CD14-positive monocyte (primary cell): ENCODE data around the gene GLCE. TPM values are rescaled to one million over a fixed set of nuclear protein-coding genes. Genes with fewer than 3 reads are reported as not detected.

Source experiments
- DNase-seq, 3 donors: peaks; one replicate each; pipeline ENCODE4 v3.0.0-alpha.2; 2011 to 2022
- H2AFZ ChIP-seq: 2 replicates; pipeline ENCODE4 v1.6.0; 2012; ENCODE audit warnings: mild to moderate bottlenecking, low read depth, low read length, inconsistent platforms; ENCODE audit not compliant: insufficient read depth, poor library complexity, severe bottlenecking
- H3K27ac ChIP-seq, 2 donors: 1 replicate in 1 of 2; 2 replicates in 1 of 2; pipeline ENCODE4 v1.5.1; 2012 to 2013; ENCODE audit warnings: low read length in 2 of 2, control low read depth in 1 of 2, inconsistent platforms in 1 of 2, low read depth in 1 of 2, mild to moderate bottlenecking in 1 of 2
- H3K27me3 ChIP-seq, 2 donors: one replicate each; pipeline versions ENCODE4 v1.6.0 to v1.6.1; 2011 to 2013; ENCODE audit warnings: low read length in 2 of 2; ENCODE audit not compliant: control insufficient read depth in 2 of 2, insufficient read depth in 2 of 2
- H3K36me3 ChIP-seq, 2 donors: replicated peaks in 1 of 2; 1 replicate in 1 of 2; 2 replicates in 1 of 2; pipeline versions ENCODE4 v1.5.1 to v1.6.1; 2012 to 2013; ENCODE audit warnings: low read length in 2 of 2, control low read depth in 1 of 2, inconsistent platforms in 1 of 2, mild to moderate bottlenecking in 1 of 2; ENCODE audit not compliant: insufficient read depth in 2 of 2, control insufficient read depth in 1 of 2
- H3K4me1 ChIP-seq, 2 donors: 1 replicate in 1 of 2; 2 replicates in 1 of 2; pipeline versions ENCODE4 v1.5.1 to v1.6.1; 2012 to 2013; ENCODE audit warnings: low read length in 2 of 2, control low read depth in 1 of 2, inconsistent platforms in 1 of 2, mild to moderate bottlenecking in 1 of 2, moderate library complexity in 1 of 2; ENCODE audit not compliant: insufficient read depth in 2 of 2, control insufficient read depth in 1 of 2
- H3K4me2 ChIP-seq: replicated peaks from 2 replicates; pipeline ENCODE3; 2012; ENCODE audit warnings: low read length, moderate library complexity, mild to moderate bottlenecking; ENCODE audit not compliant: poor library complexity, severe bottlenecking; ENCODE audit errors: extremely low read depth
- H3K4me3 ChIP-seq, 3 experiments: fragments of 200-600 bp in 1 of 3; sonication (generic) in 1 of 3; replicated peaks in 1 of 3; 1 replicate in 2 of 3; 2 replicates in 1 of 3; pipeline ENCODE4 v1.5.1; 2011 to 2013; ENCODE audit warnings: low read length in 3 of 3, mild to moderate bottlenecking in 3 of 3, control low read depth in 2 of 3, low read depth in 2 of 3, inconsistent platforms in 1 of 3, moderate library complexity in 1 of 3
- H3K79me2 ChIP-seq: 2 replicates; pipeline ENCODE4 v1.6.0; 2012; ENCODE audit warnings: mild to moderate bottlenecking, control low read depth, inconsistent platforms, low read length, moderate library complexity; ENCODE audit not compliant: insufficient read depth
- H3K9ac ChIP-seq: 2 replicates; pipeline ENCODE4 v1.6.0; 2017; ENCODE audit warnings: low read length, mild to moderate bottlenecking; ENCODE audit not compliant: insufficient read depth, poor library complexity, severe bottlenecking
- H3K9me3 ChIP-seq, 2 donors: replicated peaks in 1 of 2; 1 replicate in 1 of 2; 2 replicates in 1 of 2; pipeline versions ENCODE4 v1.5.1 to v1.6.1; 2012 to 2013; ENCODE audit warnings: low read length in 2 of 2, control low read depth in 1 of 2; ENCODE audit not compliant: control insufficient read depth in 1 of 2, insufficient read depth in 1 of 2
- H4K20me1 ChIP-seq: 2 replicates; pipeline ENCODE4 v1.6.0; 2012; ENCODE audit warnings: mild to moderate bottlenecking, low read length, control low read depth, moderate library complexity; ENCODE audit not compliant: insufficient read depth
- H3K27ac Mint-ChIP-seq, 7 donors: one replicate each; pipeline ENCODE4 v1.8.0; 2020; ENCODE audit warnings: mild to moderate bottlenecking in 7 of 7, mixed read lengths in 7 of 7, moderate library complexity in 6 of 7, inconsistent platforms in 2 of 7
- H3K27me3 Mint-ChIP-seq, 3 donors: one replicate each; pipeline ENCODE4 v1.8.0; 2021 to 2022; ENCODE audit warnings: low read depth in 3 of 3, mild to moderate bottlenecking in 3 of 3, mixed read lengths in 3 of 3, moderate library complexity in 3 of 3, inconsistent platforms in 1 of 3
- H3K36me3 Mint-ChIP-seq, 2 donors: one replicate each; pipeline ENCODE4 v1.8.0; 2020; ENCODE audit warnings: mixed read lengths in 2 of 2, inconsistent platforms in 1 of 2, mild to moderate bottlenecking in 1 of 2
- H3K4me1 Mint-ChIP-seq: one replicate; pipeline ENCODE4 v1.8.0; 2020; ENCODE audit warnings: mild to moderate bottlenecking, mixed read lengths
- H3K4me3 Mint-ChIP-seq, 2 donors: one replicate each; pipeline ENCODE4 v1.8.0; 2020; ENCODE audit warnings: mild to moderate bottlenecking in 2 of 2, mixed read lengths in 2 of 2, moderate library complexity in 1 of 2
- H3K9me3 Mint-ChIP-seq, 7 donors: one replicate each; pipeline ENCODE4 v1.8.0; 2020 to 2022; ENCODE audit warnings: mixed read lengths in 7 of 7, mild to moderate bottlenecking in 6 of 7, moderate library complexity in 6 of 7, inconsistent platforms in 2 of 7
- CTCF ChIP-seq: fragments of 200-600 bp; IDR thresholded peaks from one replicate; pipeline ENCODE4 v1.8.0; 2022; ENCODE audit warnings: antibody characterized with exemption, mild to moderate bottlenecking
- WGBS: methylation state at CpG from one replicate; pipeline ENCODE4 v1.1.5; 2013; ENCODE audit warnings: missing lambda C conversion rate; ENCODE audit not compliant: insufficient coverage; 5-methylcytosine and 5-hydroxymethylcytosine counted together
- intact Hi-C, 2 donors: fragments of 100-400 bp; cut with micrococcal nuclease; formaldehyde crosslinking; loops; one replicate each; pipeline versions ENCODE4 v1.15.0 to v1.15.1; 2023
- polyA plus RNA-seq, 3 donors: library from polyadenylated mRNA; depleted of rRNA in 1 of 3; unstranded in 2 of 3; stranded (reverse) in 1 of 3; fragments of 300-500 nt in 2 of 3; fragments of >200 nt in 1 of 3; fragmentation: Illumina TruSeq in 2 of 3; gene quantifications; 1 replicate in 2 of 3; 2 replicates in 1 of 3; pipeline ENCODE4 v1.2.3, GENCODE V29; 2012 to 2021

Gene GLCE
- polyA plus RNA-seq, 3 donors: 11.0 to 24.3 (median 24.0) TPM

- Mint-ChIP-seq H3K27me3 (peaks cover 3 to 7% (median 4%) of the 10 kb centered on the region in 3 donors), H3K9me3 (peaks cover under 1 to 6% (median 3%) of the 10 kb centered on the region in 7 donors), H3K4me1 (peaks cover 48% of the 10 kb centered on the region), H3K36me3 (no peaks in the 10 kb centered on the region), H3K27ac (no peak overlapping the region), H3K4me3 (no peak overlapping the region)
- Histone ChIP-seq H3K36me3 (no peaks in the 10 kb centered on the region), H4K20me1 (no peaks in the 10 kb centered on the region), H3K27me3 (no peaks in the 10 kb centered on the region), H3K4me1 (peaks cover 12 to 16% of the 10 kb centered on the region in 2 donors), H3K4me3 (no peak overlapping the region), H3K79me2 (no peaks in the 10 kb centered on the region), H2AFZ (no peak overlapping the region), H3K9ac (no peak overlapping the region), H3K4me2 (no peak overlapping the region), H3K27ac (no peak overlapping the region), H3K9me3 (peaks cover 0 to 3% of the 10 kb centered on the region in 2 donors)
- TF ChIP-seq CTCF: no peak
- no peak for DNase-seq
- intact Hi-C loops: no loop called here
- 85% methylated on average over 3 of the region's 5 CpGs for WGBS
These were observed 157.0 kb downstream of the GLCE start for GRCh38 chr15:69317392-69317841.

- Mint-ChIP-seq H3K27ac (no peak overlapping the region), H3K27me3 (peaks cover 3 to 9% (median 5%) of the 10 kb centered on the region in 3 donors)
- no peak for TF ChIP-seq CTCF
These were observed 157.6 kb downstream of the GLCE start for GRCh38 chr15:69318033-69318432.

More at GRCh38 chr15:69318033-69318432, 157.6 kb downstream of the GLCE start:
- no peak overlapping the region for H3K27ac ChIP-seq
- 99% methylated on average over 5 of the region's 7 CpGs for WGBS
- no peak overlapping the region for H2AFZ ChIP-seq
- no peak overlapping the region for H3K4me2 ChIP-seq
- H3K9ac ChIP-seq: no peak overlapping the region
- intact Hi-C loops: no loop called here
- peaks cover 11 to 13% of the 10 kb centered on the region in 2 donors for H3K4me1 ChIP-seq
- Mint-ChIP-seq H3K36me3 (no peaks in the 10 kb centered on the region), H3K9me3 (peaks cover 7 to 12% (median 9%) of the 10 kb centered on the region in 7 donors), H3K4me3 (no peak overlapping the region), H3K4me1 (peaks cover 46% of the 10 kb centered on the region)
- H3K9me3 ChIP-seq: peaks cover 6 to 9% of the 10 kb centered on the region in 2 donors
- H3K79me2 ChIP-seq: no peaks in the 10 kb centered on the region
- no peaks in the 10 kb centered on the region for H3K27me3 ChIP-seq
- H3K36me3 ChIP-seq: no peaks in the 10 kb centered on the region
- DNase-seq: no peak
- H4K20me1 ChIP-seq: no peaks in the 10 kb centered on the region
- no peak overlapping the region for H3K4me3 ChIP-seq
